Right lobe of liver (tissue), 6 donors: ENCODE data around the gene SH3TC1. TPM values are rescaled to one million over a fixed set of nuclear protein-coding genes. Genes with fewer than 3 reads are reported as not detected.

Experiments used
- ATAC-seq, 4 donors: fragments of 200-7000 bp; cut with Tn5 transposase; one replicate each; pipeline ENCODE4 v1.9.1; 2020; ENCODE audit warnings: mild to moderate bottlenecking in 4 of 4, moderate library complexity in 4 of 4
- DNase-seq, 3 donors: peaks; one replicate each; pipeline ENCODE4 v3.0.0-alpha.2; 2020
- H3K27ac ChIP-seq, 3 donors: fragments of 200-600 bp; one replicate each; pipeline ENCODE4 v1.8.0; 2022
- H3K27me3 ChIP-seq, 2 donors: fragments of 200-600 bp; one replicate each; pipeline ENCODE4 v1.8.0; 2022
- H3K36me3 ChIP-seq, 4 donors: fragments of 200-600 bp; sonication (generic) in 1 of 4; one replicate each; pipeline versions ENCODE4 v1.5.1 to v1.8.0; 2017 to 2022; ENCODE audit warnings: control low read depth in 1 of 4
- H3K4me1 ChIP-seq, 4 donors: fragments of 200-600 bp; sonication (generic) in 1 of 4; one replicate each; pipeline versions ENCODE4 v1.5.1 to v1.8.0; 2017 to 2022; ENCODE audit warnings: control low read depth in 1 of 4
- H3K4me3 ChIP-seq, 3 donors: fragments of 200-600 bp; one replicate each; pipeline ENCODE4 v1.8.0; 2022
- H3K9me3 ChIP-seq, 4 donors: fragments of 200-600 bp; sonication (generic) in 1 of 4; one replicate each; pipeline versions ENCODE4 v1.5.1 to v1.8.0; 2017 to 2022; ENCODE audit warnings: control low read depth in 1 of 4
- CTCF ChIP-seq, 4 donors: fragments of 200-600 bp in 3 of 4; fragments of 450-650 bp in 1 of 4; IDR thresholded peaks; one replicate each; pipeline versions ENCODE4 v1.5.1 to v1.8.0; 2016 to 2022; ENCODE audit warnings: antibody characterized with exemption in 4 of 4, mild to moderate bottlenecking in 2 of 4
- POLR2A ChIP-seq: fragments of 450-650 bp; IDR thresholded peaks from one replicate; pipeline ENCODE4 v1.6.1; 2017; ENCODE audit warnings: antibody characterized with exemption, mild to moderate bottlenecking
- WGBS: methylation state at CpG from one replicate; pipeline ENCODE4 v1.1.6; 2018; ENCODE audit warnings: low coverage, low lambda C conversion rate; ENCODE audit not compliant: insufficient coverage; ENCODE audit errors: missing lambda C conversion rate; 5-methylcytosine and 5-hydroxymethylcytosine counted together
- intact Hi-C, 2 donors: fragments of 100-400 bp; cut with DNase I; formaldehyde crosslinking; loops; one replicate each; pipeline versions ENCODE4 v1.11.2 to v1.14.1; 2022
- total RNA-seq, 6 experiments: library from RNA; depleted of rRNA in 2 of 6; stranded (reverse); fragments of >200 nt in 2 of 6; fragmentation: NEBNext Ultra II Directional in 3 of 6; extraction: Animal tissue kit (Norgen Biotek cat#: 25700) in 3 of 6; gene quantifications; one replicate each; pipeline versions ENCODE4 v1.1.0 to v1.2.4, GENCODE V29; 2016 to 2023
- donor health status: DM: no; HTN: yes; CAD: no.
- donor health status: DM: no; HTN: no; CAD: no.
- donor health status: DM: no; HTN: no; CAD: no.
- donor health status: DM: no; HTN: yes; CAD: no.
- donor health status: DM: no; HTN: yes; CAD: no.

Gene SH3TC1
- total RNA-seq, 6 experiments from 2014 or later, result 13.2 to 48.0 (median 24.9) TPM

GRCh38 chr4:8157944-8158709 is 41.0 kb upstream of the SH3TC1 start:
- Histone ChIP-seq H3K36me3 (no peaks in the 10 kb centered on the region), H3K4me3 (peak overlapping the region; percentile 52 to 75 (median 67)), H3K4me1 (peaks cover 0 to 16% (median 0%) of the 10 kb centered on the region in 4 donors), H3K9me3 (no peaks in the 10 kb centered on the region), H3K27me3 (no peaks in the 10 kb centered on the region), H3K27ac (no peak overlapping the region)
- DNase-seq (no peak), ATAC-seq (peak in 1 of 4 donors; percentile 0)
- intact Hi-C loops, result loop anchor here in 1 of 2 donors (10.0 kb wide), 1 partner anchor 103 kb away; no protein-coding TSS in a partner anchor
- WGBS, result 7% methylated on average over 5 of the region's 70 CpGs
- TF ChIP-seq CTCF (IDR thresholded peaks at IDR 0.05), result peak in 1 of 4 donors; percentile 16
- TF ChIP-seq POLR2A, result no peak

GRCh38 chr4:8158710-8159536 is 40.2 kb upstream of the SH3TC1 start, which contains the start of gene ABLIM2:
TSS of gene ABLIM2 (minus strand) at chr4:8158813. CDS start at chr4:8158689, 124 bp downstream.
- Histone ChIP-seq H3K27ac (peak within 1 kb of the TSS in 2 of 3 donors; percentile 18 to 38), H3K4me1 (peaks cover 0 to 16% (median 0%) of the 10 kb centered on the region in 4 donors), H3K27me3 (no peaks in the 10 kb centered on the region), H3K36me3 (no peaks in the 10 kb centered on the region), H3K4me3 (peak within 1 kb of the TSS; percentile 63 to 80 (median 67)), H3K9me3 (no peaks in the 10 kb centered on the region)
- ATAC-seq (peak; percentile 99), DNase-seq (peak; percentile 98 to 99 (median 99))
- intact Hi-C loops, result loop anchor here in 1 of 2 donors (10.0 kb wide), 1 partner anchor 104 kb away; no protein-coding TSS in a partner anchor
- 0% methylated on average over 17 of the region's 96 CpGs for WGBS
- TF ChIP-seq POLR2A (peak; percentile 75), CTCF (IDR thresholded peaks at IDR 0.05) (peak in 1 of 4 donors; percentile 9)

- H3K27me3 ChIP-seq, result no peaks in the 10 kb centered on the region
- H3K4me1 ChIP-seq, result peaks cover 0 to 16% (median 0%) of the 10 kb centered on the region in 4 donors
- peak overlapping the region; percentile 63 to 80 (median 67) for H3K4me3 ChIP-seq
- TF ChIP-seq POLR2A (no peak), CTCF (IDR thresholded peaks at IDR 0.05) (no peak)
- intact Hi-C loops, result loop anchor here in 1 of 2 donors (10.0 kb wide), 1 partner anchor 105 kb away; no protein-coding TSS in a partner anchor
- no peak overlapping the region for H3K27ac ChIP-seq
- ATAC-seq (no peak), DNase-seq (no peak)
- H3K9me3 ChIP-seq, result no peaks in the 10 kb centered on the region
- H3K36me3 ChIP-seq, result no peaks in the 10 kb centered on the region
- 13% methylated on average over 8 of the region's 13 CpGs for WGBS
Measured at GRCh38 chr4:8159537-8160232, 39.4 kb upstream of the SH3TC1 start.

GRCh38 chr4:8160233-8160560 is 38.9 kb upstream of the SH3TC1 start:
- Histone ChIP-seq H3K27ac (no peak overlapping the region), H3K4me1 (peaks cover 0 to 16% (median 0%) of the 10 kb centered on the region in 4 donors), H3K27me3 (no peaks in the 10 kb centered on the region), H3K36me3 (no peaks in the 10 kb centered on the region), H3K4me3 (no peak overlapping the region), H3K9me3 (no peaks in the 10 kb centered on the region)
- ATAC-seq, result no peak
- no peak for DNase-seq
- no peak for TF ChIP-seq CTCF (IDR thresholded peaks at IDR 0.05)
- no peak for TF ChIP-seq POLR2A
- intact Hi-C loops, result no loop called here
- no CpG with 5 or more reads among the region's 4 CpGs for WGBS
